ENCODE data around the gene SERP2.

SERP2 gene

DNA sequence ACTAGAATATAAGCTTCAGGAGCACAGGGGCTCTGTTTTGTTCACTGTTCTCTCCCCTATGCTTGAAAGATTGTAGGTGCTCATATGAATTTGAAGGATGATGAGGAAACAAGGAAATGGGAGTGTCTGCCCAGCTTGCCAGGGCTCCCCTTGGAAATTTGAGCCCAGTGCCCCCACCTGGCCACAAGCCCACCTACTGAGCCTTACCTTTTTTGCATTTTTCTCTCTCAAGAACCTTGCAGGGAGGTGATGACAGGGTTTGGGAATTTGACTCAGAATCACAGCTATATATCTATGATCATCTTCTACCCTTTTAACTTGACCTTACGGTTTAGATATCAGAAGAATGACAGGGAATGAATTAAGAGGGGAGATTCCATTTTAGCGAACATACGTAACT is 33.8 kb downstream of the SERP2 start:
- H3K4me3 ChIP-seq (ENCODE audit: low read length): no peak overlapping the region
- peaks cover 39% of the 10 kb centered on the region for H3K4me1 ChIP-seq (ENCODE audit: control insufficient read depth, insufficient read depth, low read length)
- no peaks in the 10 kb centered on the region for H3K9me3 ChIP-seq (ENCODE audit: control insufficient read depth, low read length)
- no peak overlapping the region for H3K9ac ChIP-seq (ENCODE audit: low read length)
- no peaks in the 10 kb centered on the region for H3K27me3 ChIP-seq (ENCODE audit: control insufficient read depth, insufficient read depth, low read length)
- no peaks in the 10 kb centered on the region for H3K36me3 ChIP-seq (ENCODE audit: control insufficient read depth, insufficient read depth, low read length)

DNA sequence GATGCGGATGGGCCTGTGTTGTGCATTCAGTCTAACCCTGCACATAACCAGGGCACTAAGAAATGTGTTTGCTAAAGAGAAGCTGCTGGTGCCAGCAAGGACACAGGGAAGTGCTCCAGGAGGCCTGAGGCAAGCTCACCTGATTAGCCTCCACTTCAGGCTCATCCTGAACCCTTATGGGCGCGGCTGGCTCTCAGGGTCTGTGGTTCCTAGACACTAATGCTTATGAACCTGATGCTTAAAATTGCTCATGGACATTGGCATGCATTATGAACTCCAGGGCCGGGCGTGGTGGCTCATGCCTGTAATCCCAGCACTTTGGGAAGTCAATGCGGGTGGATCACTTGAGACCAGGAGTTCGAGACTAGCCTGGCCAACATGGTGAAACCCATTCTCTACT is 34.3 kb downstream of the SERP2 start:
- Histone ChIP-seq H3K9me3 (ENCODE audit: control insufficient read depth, low read length) (no peaks in the 10 kb centered on the region), H3K9ac (ENCODE audit: low read length) (no peak overlapping the region), H3K36me3 (ENCODE audit: control insufficient read depth, insufficient read depth, low read length) (no peaks in the 10 kb centered on the region), H3K4me3 (ENCODE audit: low read length) (no peak overlapping the region), H3K4me1 (ENCODE audit: control insufficient read depth, insufficient read depth, low read length) (peaks cover 38% of the 10 kb centered on the region), H3K27me3 (ENCODE audit: control insufficient read depth, insufficient read depth, low read length) (no peaks in the 10 kb centered on the region)

DNA sequence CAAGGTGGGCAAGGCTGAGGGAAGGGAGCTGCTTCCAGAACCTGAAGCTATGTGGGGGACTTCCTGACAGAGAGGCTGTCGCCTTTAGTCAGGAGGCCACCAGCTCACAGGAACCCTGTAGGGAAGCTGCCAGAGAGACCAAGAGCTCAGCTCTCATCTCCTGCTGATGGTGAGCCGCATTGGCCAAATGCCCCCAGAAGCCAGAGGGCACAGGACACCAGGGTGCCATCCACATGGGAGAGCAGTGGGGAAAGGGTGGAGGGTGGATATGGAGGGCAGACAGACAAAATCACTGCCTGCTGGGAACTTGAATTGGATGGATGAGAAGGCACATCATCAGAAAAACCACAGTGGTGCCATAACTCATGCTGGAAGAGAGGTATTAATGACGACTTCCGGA is 36.0 kb downstream of the SERP2 start:
- Histone ChIP-seq H3K36me3 (ENCODE audit: control insufficient read depth, insufficient read depth, low read length) (no peaks in the 10 kb centered on the region), H3K4me3 (ENCODE audit: low read length) (no peak overlapping the region), H3K9ac (ENCODE audit: low read length) (no peak overlapping the region), H3K4me1 (ENCODE audit: control insufficient read depth, insufficient read depth, low read length) (peaks cover 23% of the 10 kb centered on the region), H3K27me3 (ENCODE audit: control insufficient read depth, insufficient read depth, low read length) (no peaks in the 10 kb centered on the region), H3K9me3 (ENCODE audit: control insufficient read depth, low read length) (no peaks in the 10 kb centered on the region)

DNA sequence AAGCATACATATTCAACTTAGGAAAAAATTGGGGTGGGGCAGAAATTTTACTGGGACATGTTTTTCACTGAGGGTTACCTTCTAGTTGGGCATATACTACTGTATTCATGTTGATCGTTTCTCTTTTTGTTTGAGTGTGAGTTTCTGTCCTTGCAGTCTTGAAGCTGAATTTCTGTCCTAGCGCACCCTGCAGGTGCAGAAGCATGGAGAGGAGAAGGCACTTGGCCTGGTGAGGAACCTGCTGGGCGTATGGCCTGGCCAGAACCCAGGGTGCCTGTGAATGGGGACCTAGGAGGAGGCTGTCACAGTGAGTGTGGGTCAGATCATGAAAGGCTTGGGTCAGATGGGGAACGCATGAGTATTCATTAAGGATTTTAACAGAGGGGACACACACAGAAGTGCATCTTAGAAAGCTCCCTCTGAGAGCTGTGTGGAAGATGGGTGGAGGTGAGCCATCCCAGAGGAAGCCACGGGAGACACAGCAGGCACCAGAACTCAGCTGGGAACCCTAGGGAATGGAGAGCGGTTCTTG is 36.8 kb downstream of the SERP2 start:
- no peaks in the 10 kb centered on the region for H3K9me3 ChIP-seq (ENCODE audit: control insufficient read depth, low read length)
- H3K4me1 ChIP-seq (ENCODE audit: control insufficient read depth, insufficient read depth, low read length): peaks cover 18% of the 10 kb centered on the region
- H3K4me3 ChIP-seq (ENCODE audit: low read length): no peak overlapping the region
- no peaks in the 10 kb centered on the region for H3K27me3 ChIP-seq (ENCODE audit: control insufficient read depth, insufficient read depth, low read length)
- H3K9ac ChIP-seq (ENCODE audit: low read length): no peak overlapping the region
- H3K36me3 ChIP-seq (ENCODE audit: control insufficient read depth, insufficient read depth, low read length): no peaks in the 10 kb centered on the region

DNA sequence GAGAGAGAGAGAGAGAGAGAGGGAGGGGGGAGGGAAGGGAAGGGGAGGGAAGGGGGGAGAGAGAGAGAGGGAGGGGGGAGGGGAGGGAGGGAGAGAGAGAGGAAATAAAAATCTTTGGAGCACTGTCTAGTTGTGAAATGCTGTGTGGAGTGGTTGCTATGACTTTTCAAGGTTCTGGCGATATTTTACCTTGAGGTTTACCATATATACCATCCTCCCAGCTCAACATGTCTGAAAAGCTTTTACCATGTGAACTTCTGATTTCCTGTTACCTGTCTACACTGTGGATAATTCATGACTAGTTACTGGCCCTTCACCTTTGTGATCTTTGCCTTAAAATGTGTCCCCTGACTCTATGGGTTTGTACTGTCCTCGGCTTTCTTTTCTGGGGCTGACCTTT is 38.2 kb downstream of the SERP2 start:
- Histone ChIP-seq H3K9me3 (ENCODE audit: control insufficient read depth, low read length) (no peaks in the 10 kb centered on the region), H3K36me3 (ENCODE audit: control insufficient read depth, insufficient read depth, low read length) (no peaks in the 10 kb centered on the region), H3K27me3 (ENCODE audit: control insufficient read depth, insufficient read depth, low read length) (no peaks in the 10 kb centered on the region), H3K9ac (ENCODE audit: low read length) (no peak overlapping the region), H3K4me3 (ENCODE audit: low read length) (no peak overlapping the region), H3K4me1 (ENCODE audit: control insufficient read depth, insufficient read depth, low read length) (peaks cover 6% of the 10 kb centered on the region)

DNA sequence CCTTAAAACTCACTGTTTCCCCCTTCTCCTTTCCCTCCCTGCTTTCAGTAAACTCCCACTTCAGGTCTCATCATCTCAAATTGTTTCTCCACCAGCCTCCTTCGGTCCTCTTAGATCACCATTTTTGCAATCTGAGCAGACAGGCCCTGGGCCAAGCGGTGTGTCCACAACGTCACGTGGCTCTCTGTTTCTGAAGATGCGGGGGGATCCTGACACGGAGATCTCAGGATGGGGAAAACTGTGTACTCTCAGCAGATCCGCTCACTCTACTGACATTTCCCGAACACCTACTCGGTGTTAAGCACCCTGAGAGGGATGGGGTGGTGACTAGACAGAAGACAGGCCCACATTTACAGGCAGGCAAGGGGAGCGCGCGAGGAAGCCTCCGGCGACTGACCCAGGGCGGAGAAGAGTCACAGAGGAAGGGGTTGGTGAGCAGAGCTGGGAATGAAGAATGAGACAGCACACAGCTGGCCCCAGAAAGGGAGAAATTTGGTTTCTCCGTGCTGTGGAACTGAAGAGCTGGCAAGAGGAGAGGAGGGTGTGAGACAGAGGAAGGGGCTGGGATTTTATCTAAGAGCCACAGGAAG is 38.8 kb downstream of the SERP2 start:
- Histone ChIP-seq H3K4me3 (ENCODE audit: low read length) (no peak overlapping the region), H3K27me3 (ENCODE audit: control insufficient read depth, insufficient read depth, low read length) (no peaks in the 10 kb centered on the region), H3K4me1 (ENCODE audit: control insufficient read depth, insufficient read depth, low read length) (peaks cover 6% of the 10 kb centered on the region), H3K9ac (ENCODE audit: low read length) (no peak overlapping the region), H3K9me3 (ENCODE audit: control insufficient read depth, low read length) (no peaks in the 10 kb centered on the region), H3K36me3 (ENCODE audit: control insufficient read depth, insufficient read depth, low read length) (no peaks in the 10 kb centered on the region)

DNA sequence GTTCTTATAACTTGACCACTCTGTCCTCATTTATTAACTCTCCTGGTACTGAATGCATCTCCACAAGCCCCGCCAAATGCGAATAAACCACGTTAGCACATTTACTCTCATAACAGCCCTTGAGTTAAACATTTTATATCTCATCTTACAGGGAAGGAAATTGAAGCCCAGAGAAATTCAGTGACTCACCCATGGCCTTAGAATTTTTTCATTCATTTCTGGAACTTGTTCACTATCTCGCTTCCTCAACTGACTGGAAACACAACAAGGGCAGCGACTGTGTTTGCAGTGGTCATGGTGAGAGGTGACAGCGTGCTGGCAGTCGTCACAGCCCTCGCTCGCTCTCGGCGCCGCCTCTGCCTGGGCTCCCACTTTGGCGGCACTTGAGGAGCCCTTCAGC is 39.5 kb downstream of the SERP2 start:
- Histone ChIP-seq H3K4me3 (ENCODE audit: low read length) (no peak overlapping the region), H3K9ac (ENCODE audit: low read length) (no peak overlapping the region), H3K36me3 (ENCODE audit: control insufficient read depth, insufficient read depth, low read length) (no peaks in the 10 kb centered on the region), H3K4me1 (ENCODE audit: control insufficient read depth, insufficient read depth, low read length) (peaks cover 6% of the 10 kb centered on the region), H3K27me3 (ENCODE audit: control insufficient read depth, insufficient read depth, low read length) (no peaks in the 10 kb centered on the region), H3K9me3 (ENCODE audit: control insufficient read depth, low read length) (no peaks in the 10 kb centered on the region)

DNA sequence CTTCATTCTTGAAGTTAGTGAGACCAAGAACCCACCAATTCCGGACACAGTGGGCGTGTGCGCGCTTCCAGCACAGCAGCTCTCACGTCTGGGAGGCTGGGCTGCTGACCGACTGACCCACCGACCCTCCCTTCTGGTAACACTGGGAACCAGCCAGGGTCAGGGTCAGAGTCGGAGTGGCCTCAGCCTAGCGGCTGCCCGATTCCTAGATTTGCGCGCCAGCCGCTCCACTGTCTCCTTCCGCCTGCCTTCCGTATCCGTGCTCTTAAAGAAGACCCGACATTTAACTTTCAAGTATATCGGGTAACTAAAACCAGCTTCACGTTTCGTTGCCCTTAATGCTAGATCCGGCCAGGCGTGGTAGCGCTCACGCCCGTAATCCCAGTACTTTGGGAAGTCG is 41.1 kb downstream of the SERP2 start:
- Histone ChIP-seq H3K4me1 (ENCODE audit: control insufficient read depth, insufficient read depth, low read length) (peaks cover 6% of the 10 kb centered on the region), H3K27me3 (ENCODE audit: control insufficient read depth, insufficient read depth, low read length) (no peaks in the 10 kb centered on the region), H3K9ac (ENCODE audit: low read length) (no peak overlapping the region), H3K9me3 (ENCODE audit: control insufficient read depth, low read length) (no peaks in the 10 kb centered on the region), H3K36me3 (ENCODE audit: control insufficient read depth, insufficient read depth, low read length) (no peaks in the 10 kb centered on the region), H3K4me3 (ENCODE audit: low read length) (no peak overlapping the region)

DNA sequence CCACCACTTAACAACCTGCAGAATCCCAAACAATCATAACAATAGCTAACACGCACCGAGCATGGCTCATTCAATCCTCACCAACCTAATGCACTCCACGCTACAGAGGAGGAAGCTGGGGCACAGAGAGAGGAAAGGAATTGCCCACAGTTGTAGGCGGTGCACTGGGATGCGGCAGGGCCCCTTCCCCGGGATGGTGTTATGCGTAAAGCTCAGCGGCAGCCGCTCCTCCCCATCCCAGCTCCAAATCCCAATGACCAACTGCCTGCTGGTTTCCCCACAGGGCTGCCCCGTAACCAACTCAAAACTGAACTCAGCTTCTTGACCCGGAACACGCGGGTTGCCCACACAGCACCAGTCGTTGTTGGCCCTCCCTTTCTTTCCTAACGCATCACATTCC is 42.2 kb downstream of the SERP2 start:
- no peak overlapping the region for H3K9ac ChIP-seq (ENCODE audit: low read length)
- peaks cover 6% of the 10 kb centered on the region for H3K4me1 ChIP-seq (ENCODE audit: control insufficient read depth, insufficient read depth, low read length)
- H3K4me3 ChIP-seq (ENCODE audit: low read length): no peak overlapping the region
- H3K9me3 ChIP-seq (ENCODE audit: control insufficient read depth, low read length): no peaks in the 10 kb centered on the region
- H3K36me3 ChIP-seq (ENCODE audit: control insufficient read depth, insufficient read depth, low read length): no peaks in the 10 kb centered on the region
- no peaks in the 10 kb centered on the region for H3K27me3 ChIP-seq (ENCODE audit: control insufficient read depth, insufficient read depth, low read length)

DNA sequence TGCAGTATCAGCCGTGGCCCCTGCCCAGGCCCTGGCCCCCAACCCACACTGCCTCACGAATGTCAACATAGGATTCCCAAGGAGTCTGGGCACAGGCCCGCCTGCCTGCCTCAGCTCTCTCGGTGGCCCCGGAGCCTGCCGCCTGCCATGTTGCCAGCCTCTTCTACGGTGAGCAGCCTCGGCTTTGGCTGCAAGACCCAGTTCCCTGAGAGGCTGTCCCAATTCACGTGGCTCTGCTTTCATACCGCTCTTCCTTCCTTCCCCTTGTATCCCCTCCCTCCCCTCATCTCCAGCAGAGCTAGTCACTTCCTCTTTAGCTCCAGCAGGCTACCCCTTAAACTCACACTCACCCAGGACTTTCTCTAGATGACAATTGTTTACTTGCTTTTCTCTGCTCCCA is 42.7 kb downstream of the SERP2 start:
- no peaks in the 10 kb centered on the region for H3K27me3 ChIP-seq (ENCODE audit: control insufficient read depth, insufficient read depth, low read length)
- H3K4me3 ChIP-seq (ENCODE audit: low read length): no peak overlapping the region
- H3K9ac ChIP-seq (ENCODE audit: low read length): no peak overlapping the region
- H3K4me1 ChIP-seq (ENCODE audit: control insufficient read depth, insufficient read depth, low read length): peaks cover 6% of the 10 kb centered on the region
- H3K9me3 ChIP-seq (ENCODE audit: control insufficient read depth, low read length): no peaks in the 10 kb centered on the region
- H3K36me3 ChIP-seq (ENCODE audit: control insufficient read depth, insufficient read depth, low read length): no peaks in the 10 kb centered on the region

DNA sequence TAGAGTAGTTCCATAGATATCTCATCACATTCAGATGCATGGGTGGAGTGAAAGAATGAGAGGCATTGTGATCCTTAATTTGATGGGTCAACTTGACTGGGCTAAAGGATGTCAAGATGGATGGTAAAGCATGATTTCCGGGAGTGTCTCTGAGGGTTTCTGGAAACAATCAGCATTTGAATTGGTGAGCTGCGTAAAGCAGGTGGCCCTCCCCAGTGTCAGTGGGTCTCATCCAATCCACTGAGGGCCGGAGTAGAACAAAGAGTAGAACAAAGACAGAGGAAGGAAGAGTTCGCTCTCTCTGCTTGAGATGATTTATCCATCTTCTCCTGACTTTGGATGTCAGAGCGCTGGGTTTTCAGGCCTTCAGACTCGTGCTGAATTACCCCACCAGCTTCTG is 43.1 kb downstream of the SERP2 start:
- peaks cover 6% of the 10 kb centered on the region for H3K4me1 ChIP-seq (ENCODE audit: control insufficient read depth, insufficient read depth, low read length)
- H3K36me3 ChIP-seq (ENCODE audit: control insufficient read depth, insufficient read depth, low read length): no peaks in the 10 kb centered on the region
- no peak overlapping the region for H3K9ac ChIP-seq (ENCODE audit: low read length)
- H3K9me3 ChIP-seq (ENCODE audit: control insufficient read depth, low read length): no peaks in the 10 kb centered on the region
- no peaks in the 10 kb centered on the region for H3K27me3 ChIP-seq (ENCODE audit: control insufficient read depth, insufficient read depth, low read length)
- H3K4me3 ChIP-seq (ENCODE audit: low read length): no peak overlapping the region

DNA sequence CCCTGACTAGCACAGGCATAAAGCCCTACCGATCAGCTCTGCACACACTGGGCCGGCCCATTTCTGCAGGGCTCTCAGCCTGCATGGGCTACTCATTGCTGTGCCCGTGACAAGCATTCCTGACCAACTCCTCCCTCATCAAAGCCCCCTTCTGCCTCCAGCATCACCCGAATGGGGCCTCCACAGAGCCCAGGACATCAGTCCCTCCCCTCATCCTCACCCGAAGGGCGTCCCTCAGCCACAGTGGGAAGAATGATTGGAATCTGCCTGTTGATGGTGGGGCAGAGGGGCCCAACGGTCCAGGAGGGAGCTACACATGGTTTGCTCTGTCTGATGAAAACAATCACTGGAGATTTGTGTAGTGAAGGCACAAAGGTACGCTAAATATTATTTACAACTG is 43.8 kb downstream of the SERP2 start:
- H3K27me3 ChIP-seq (ENCODE audit: control insufficient read depth, insufficient read depth, low read length): no peaks in the 10 kb centered on the region
- H3K4me3 ChIP-seq (ENCODE audit: low read length): no peak overlapping the region
- H3K9me3 ChIP-seq (ENCODE audit: control insufficient read depth, low read length): no peaks in the 10 kb centered on the region
- H3K36me3 ChIP-seq (ENCODE audit: control insufficient read depth, insufficient read depth, low read length): no peaks in the 10 kb centered on the region
- H3K9ac ChIP-seq (ENCODE audit: low read length): no peak overlapping the region
- H3K4me1 ChIP-seq (ENCODE audit: control insufficient read depth, insufficient read depth, low read length): peaks cover 6% of the 10 kb centered on the region

DNA sequence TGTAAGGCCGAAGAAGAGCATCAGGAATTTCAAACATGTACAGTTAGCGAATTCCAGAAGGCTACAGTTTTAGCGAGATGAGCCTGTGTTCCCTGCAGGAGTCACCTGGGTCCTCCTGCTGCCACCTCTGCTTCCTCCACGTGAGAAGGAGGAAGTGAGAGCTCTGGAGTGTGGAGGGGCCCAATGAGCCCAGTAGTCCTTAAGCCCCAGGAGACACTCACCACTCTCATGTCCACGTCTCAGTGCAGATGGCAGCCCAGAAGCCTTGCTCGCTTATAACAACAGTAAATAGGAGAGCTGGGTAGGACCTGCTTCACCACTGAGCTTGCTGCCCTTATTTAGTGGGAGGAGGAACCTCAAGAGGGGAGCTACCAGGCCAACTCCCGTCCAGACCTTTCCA is 44.3 kb downstream of the SERP2 start:
- Histone ChIP-seq H3K4me3 (ENCODE audit: low read length) (no peak overlapping the region), H3K27me3 (ENCODE audit: control insufficient read depth, insufficient read depth, low read length) (no peaks in the 10 kb centered on the region), H3K4me1 (ENCODE audit: control insufficient read depth, insufficient read depth, low read length) (peaks cover 2% of the 10 kb centered on the region), H3K9me3 (ENCODE audit: control insufficient read depth, low read length) (no peaks in the 10 kb centered on the region), H3K36me3 (ENCODE audit: control insufficient read depth, insufficient read depth, low read length) (no peaks in the 10 kb centered on the region), H3K9ac (ENCODE audit: low read length) (no peak overlapping the region)

Measured in mucosa of stomach (tissue), 1 donor.